ENCODE results near the gene INSIG2. TPM values are rescaled to one million over a fixed set of nuclear protein-coding genes. Genes with fewer than 3 reads are reported as not detected.

The INSIG2 gene
- total RNA-seq, 2 donors from 2014 or later, result 12.8 to 47.0 TPM

DNA sequence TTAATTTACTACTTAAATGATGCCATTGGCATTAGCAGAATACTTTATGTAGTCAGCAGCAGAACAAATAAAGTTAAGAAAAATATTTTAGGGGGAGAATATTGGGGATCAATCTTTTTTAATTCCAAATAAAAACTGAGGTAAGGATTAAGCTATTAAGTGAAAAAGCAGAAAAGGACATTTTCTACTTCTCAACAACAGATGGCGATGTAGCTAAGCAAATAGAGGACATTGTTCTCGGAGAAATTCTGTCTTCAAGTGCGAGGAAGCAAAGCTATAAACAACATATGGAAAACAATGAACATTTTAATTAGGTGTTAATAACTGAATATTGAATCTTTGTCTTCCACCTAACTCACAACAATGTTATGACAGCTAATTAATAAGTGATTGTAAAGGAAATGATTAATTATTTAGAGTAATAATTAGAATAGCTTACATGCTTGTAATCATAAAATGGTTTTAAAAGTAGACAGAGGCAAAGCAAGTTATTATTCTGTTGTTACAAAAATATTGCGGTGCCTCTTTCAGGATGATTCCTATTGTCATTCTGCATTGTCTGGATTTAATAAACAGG is 41.5 kb upstream of the INSIG2 start:
- no peak overlapping the region for H3K4me3 ChIP-seq

DNA sequence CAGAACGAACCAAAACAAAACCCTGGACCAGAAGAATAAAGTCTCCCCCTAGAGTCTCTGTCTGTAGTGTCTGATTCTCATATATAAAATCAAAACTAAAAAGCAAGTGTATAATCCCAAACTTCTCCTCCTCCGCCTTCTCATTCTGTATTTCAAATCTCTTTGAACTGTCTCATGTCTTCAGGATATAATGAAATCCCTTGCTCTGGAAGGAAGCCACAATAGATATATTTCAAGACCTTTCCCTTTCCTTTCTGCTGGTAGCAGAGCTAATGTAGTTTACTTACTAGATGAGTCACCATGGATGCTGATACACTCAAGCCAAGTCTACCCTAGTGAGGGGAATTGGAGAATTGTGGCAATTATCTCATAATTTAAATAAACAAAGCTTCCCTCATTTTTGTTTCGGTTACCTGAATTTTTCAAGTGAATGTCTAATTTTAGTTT is 40.9 kb upstream of the INSIG2 start:
- H3K9me3 ChIP-seq, result no peaks in the 10 kb centered on the region
- no peaks in the 10 kb centered on the region for H3K4me1 ChIP-seq
- intact Hi-C loops (cut with DNase I), result loop anchor here (5.0 to 10.0 kb wide), 2 partner anchors 177 to 805 kb away; no protein-coding TSS in a partner anchor
- no peak overlapping the region for H3K4me3 ChIP-seq
- no peaks in the 10 kb centered on the region for H3K27me3 ChIP-seq
- no peaks in the 10 kb centered on the region for H3K36me3 ChIP-seq
- H3K9ac ChIP-seq (ENCODE audit: low read depth in 2 of 2, low read length in 2 of 2), result no peak overlapping the region
- H3K27ac ChIP-seq, result no peak overlapping the region
- TF ChIP-seq, protein P1, sequence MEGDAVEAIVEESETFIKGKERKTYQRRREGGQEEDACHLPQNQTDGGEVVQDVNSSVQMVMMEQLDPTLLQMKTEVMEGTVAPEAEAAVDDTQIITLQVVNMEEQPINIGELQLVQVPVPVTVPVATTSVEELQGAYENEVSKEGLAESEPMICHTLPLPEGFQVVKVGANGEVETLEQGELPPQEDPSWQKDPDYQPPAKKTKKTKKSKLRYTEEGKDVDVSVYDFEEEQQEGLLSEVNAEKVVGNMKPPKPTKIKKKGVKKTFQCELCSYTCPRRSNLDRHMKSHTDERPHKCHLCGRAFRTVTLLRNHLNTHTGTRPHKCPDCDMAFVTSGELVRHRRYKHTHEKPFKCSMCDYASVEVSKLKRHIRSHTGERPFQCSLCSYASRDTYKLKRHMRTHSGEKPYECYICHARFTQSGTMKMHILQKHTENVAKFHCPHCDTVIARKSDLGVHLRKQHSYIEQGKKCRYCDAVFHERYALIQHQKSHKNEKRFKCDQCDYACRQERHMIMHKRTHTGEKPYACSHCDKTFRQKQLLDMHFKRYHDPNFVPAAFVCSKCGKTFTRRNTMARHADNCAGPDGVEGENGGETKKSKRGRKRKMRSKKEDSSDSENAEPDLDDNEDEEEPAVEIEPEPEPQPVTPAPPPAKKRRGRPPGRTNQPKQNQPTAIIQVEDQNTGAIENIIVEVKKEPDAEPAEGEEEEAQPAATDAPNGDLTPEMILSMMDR (IDR thresholded peaks at IDR 0.05), result no peak
- no peak for DNase-seq

More for the DNA sequence above, 41.5 kb upstream of the INSIG2 start:
- Histone ChIP-seq H3K9ac (ENCODE audit: low read depth in 2 of 2, low read length in 2 of 2) (no peak overlapping the region), H3K27ac (no peak overlapping the region), H3K27me3 (no peaks in the 10 kb centered on the region), H3K36me3 (no peaks in the 10 kb centered on the region), H3K9me3 (no peaks in the 10 kb centered on the region), H3K4me1 (no peaks in the 10 kb centered on the region)
- TF ChIP-seq, protein P1 (IDR thresholded peaks at IDR 0.05), result peak; percentile 36
- intact Hi-C loops (cut with DNase I), result loop anchor here (5.0 to 10.0 kb wide), 2 partner anchors 178 to 806 kb away; no protein-coding TSS in a partner anchor
- no peak for DNase-seq

DNA sequence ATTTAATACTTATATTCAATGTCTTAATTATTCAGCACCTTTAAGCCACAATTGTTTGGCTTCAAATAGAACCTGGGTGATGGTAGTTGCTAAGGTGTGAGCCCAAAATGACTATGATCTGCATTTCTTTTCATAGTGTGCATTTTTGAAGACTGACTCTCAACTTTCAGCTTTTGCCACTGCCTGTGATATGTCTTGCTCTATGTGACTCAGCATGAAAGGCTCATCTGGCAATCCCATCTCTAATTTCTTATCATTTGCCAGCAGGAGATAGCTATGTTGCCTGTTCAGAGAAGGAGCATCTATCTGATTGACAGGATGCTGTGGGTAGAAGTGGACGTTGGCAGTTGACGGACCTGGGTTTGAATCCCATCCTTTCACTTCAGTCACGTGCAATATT is 39.9 kb upstream of the INSIG2 start:
- intact Hi-C loops (cut with DNase I), result loop anchor here (5.0 to 10.0 kb wide), 2 partner anchors 176 to 804 kb away; no protein-coding TSS in a partner anchor
- H3K27me3 ChIP-seq, result no peaks in the 10 kb centered on the region
- H3K9ac ChIP-seq (ENCODE audit: low read depth in 2 of 2, low read length in 2 of 2), result no peak overlapping the region
- no peak overlapping the region for H3K27ac ChIP-seq
- DNase-seq, result no peak
- H3K4me1 ChIP-seq, result no peaks in the 10 kb centered on the region
- no peaks in the 10 kb centered on the region for H3K36me3 ChIP-seq
- H3K9me3 ChIP-seq, result no peaks in the 10 kb centered on the region
- TF ChIP-seq, protein P1 (IDR thresholded peaks at IDR 0.05), result no peak
- H3K4me3 ChIP-seq, result no peak overlapping the region

DNA sequence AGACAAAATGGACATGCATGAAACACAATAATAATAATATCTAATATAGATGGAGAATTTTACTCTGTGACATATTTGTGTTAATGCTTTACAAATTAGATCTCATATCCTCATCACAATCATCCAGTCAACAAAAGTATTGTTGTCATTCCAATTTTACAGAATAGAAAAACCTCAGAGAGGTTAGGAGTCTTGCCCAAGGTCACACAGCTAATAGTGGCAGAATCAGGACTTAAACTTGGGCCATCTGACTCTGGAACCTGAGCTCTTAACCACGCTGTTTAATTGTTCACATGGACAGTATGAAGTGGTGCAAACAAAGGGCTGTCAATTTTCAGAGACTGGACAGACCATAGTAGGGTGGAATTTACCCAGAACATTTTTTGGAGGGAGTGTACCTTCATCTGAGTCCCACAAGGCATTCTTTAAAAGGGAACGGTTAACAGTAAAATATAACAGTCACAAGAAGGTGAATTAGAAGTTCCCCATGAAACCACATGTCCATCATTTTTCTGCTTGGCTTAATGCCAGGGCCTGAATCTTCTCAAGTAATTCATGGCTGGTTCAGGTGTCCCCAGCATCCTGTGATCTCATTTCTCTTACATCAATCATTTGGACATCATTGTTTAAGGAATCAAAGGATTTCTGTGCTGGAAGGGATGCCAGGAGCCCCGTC is 39.0 kb upstream of the INSIG2 start:
- Histone ChIP-seq H3K36me3 (no peaks in the 10 kb centered on the region), H3K9me3 (no peaks in the 10 kb centered on the region), H3K27me3 (no peaks in the 10 kb centered on the region), H3K4me1 (no peaks in the 10 kb centered on the region), H3K27ac (no peak overlapping the region), H3K9ac (ENCODE audit: low read depth in 2 of 2, low read length in 2 of 2) (no peak overlapping the region), H3K4me3 (no peak overlapping the region)
- TF ChIP-seq, protein P1 (IDR thresholded peaks at IDR 0.05), result no peak
- DNase-seq, result no peak
- intact Hi-C loops (cut with DNase I), result loop anchor here (5.0 to 10.0 kb wide), 2 partner anchors 176 to 803 kb away; no protein-coding TSS in a partner anchor

DNA sequence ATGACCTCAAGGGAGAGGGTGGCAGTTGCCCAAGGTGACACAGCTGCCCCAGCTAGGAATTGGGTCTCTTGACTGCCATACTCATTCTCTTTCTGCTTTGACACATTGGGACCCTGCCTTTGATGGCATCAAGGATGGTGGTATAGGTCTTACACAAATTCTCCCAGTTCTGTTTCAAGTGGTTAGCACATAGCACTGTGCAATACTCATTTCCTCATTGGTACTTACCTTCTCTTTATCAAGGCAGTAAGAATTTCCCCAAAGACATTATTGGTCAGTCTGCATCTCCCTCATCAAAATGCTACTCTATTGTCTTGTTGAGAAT is 38.5 kb upstream of the INSIG2 start:
- H3K9ac ChIP-seq (ENCODE audit: low read depth in 2 of 2, low read length in 2 of 2), result no peak overlapping the region
- no peak overlapping the region for H3K27ac ChIP-seq
- TF ChIP-seq, protein P1 (IDR thresholded peaks at IDR 0.05), result no peak
- DNase-seq, result no peak
- no peaks in the 10 kb centered on the region for H3K4me1 ChIP-seq
- H3K9me3 ChIP-seq, result no peaks in the 10 kb centered on the region
- H3K27me3 ChIP-seq, result no peaks in the 10 kb centered on the region
- H3K4me3 ChIP-seq, result no peak overlapping the region
- H3K36me3 ChIP-seq, result no peaks in the 10 kb centered on the region
- intact Hi-C loops (cut with DNase I), result loop anchor here (5.0 to 10.0 kb wide), 2 partner anchors 175 to 803 kb away; no protein-coding TSS in a partner anchor

All from colonic mucosa (tissue), 4 donors.